HuH-7.5 (cell line): ENCODE measurements around the gene GNL3.
"Not testable (repeated sequence)": the region's sequence is repeated elsewhere in the genome, so short reads cannot be mapped to it uniquely, and the experiment has no call there.

Source experiments
- DNase-seq: peaks from one replicate; pipeline ENCODE4 v3.0.0; 2011; ENCODE audit warnings: low spot score

The GNL3 gene

DNA sequence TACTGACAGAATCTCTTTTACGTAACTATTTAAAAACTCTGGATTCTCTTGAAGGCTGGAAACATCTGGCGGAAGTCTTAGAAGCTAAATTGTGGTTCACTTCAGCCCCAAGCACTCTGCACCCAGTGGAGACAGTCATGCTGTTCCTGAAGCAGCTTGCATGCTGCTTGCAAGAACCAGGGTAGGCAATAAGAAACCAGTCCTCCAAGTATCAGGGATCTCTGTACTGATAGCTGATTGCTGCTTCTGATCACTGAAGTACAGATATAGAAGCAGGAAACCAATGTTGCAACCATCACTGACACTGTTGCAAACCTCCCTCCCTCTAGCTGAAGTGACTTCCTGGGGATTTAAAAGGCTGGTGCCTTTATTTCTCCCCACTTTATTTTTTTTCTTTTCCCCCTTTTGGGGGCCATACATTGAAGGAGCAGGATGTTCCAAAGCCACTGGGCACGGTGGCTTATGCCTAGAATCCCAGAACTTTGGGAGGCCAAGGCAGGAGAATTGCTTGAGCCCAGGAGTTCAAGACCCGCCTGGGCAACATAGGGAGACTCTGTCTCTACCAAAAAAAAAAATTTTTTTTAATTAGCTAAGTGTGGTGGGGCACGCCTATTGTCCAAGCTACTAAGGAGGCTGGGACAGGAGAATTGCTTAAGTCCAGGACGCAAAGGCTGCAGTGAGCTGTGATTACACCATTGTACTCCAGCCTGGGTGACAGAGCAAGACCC is 35.3 kb downstream of the GNL3 start:
- DNase-seq, result no peak

DNA sequence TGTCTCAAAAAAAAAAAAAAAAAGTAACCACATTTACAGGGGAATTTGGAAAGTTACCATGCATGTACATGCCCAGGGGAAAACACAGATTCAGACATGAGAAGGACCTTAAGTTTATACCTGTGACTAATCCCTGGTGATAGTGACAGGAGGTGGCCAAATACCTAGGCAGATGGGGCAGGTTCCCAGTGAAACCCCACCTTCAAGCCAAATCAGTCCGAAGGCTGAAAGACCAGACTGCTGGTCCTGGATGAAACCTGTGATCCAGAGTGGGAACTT is 35.8 kb downstream of the GNL3 start:
- DNase-seq, result no peak

DNA sequence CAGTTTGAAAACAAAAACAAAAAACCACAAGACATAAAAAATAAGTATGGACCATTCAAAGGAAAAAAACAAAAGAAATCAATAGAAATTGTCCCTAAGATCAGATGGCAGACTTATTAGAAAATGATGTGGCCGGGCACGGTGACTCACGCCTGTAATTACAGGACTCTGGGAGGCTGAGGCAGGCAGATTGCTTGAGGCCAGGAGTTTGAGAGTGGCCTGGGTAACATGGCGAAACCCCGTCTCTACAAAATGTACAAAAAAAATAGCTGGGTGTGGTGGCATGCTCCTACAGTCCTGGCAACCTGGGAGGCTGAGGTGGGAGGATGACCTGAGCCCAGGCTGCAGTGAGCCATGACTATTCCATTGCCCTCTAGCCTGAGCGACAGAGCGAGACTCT is 36.7 kb downstream of the GNL3 start:
- DNase-seq, result no peak

DNA sequence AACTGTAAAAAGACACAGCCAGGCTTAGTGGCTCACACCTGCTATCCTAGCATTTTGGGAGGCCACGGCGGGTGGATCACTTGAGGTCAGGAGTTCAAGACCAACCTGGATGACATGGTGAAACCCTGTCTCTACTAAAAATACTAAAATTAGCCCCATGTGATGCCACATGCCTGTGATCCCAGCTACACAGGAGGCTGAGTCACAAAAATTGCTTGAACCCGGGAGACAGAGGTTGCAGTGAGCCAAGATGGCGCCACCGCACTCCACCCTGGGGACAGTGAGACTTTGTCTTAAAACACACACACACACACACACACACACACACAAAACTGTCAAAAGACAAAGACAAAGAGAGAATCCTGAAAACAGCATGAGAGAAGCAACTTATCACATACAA is 38.1 kb downstream of the GNL3 start:
- no peak for DNase-seq

DNA sequence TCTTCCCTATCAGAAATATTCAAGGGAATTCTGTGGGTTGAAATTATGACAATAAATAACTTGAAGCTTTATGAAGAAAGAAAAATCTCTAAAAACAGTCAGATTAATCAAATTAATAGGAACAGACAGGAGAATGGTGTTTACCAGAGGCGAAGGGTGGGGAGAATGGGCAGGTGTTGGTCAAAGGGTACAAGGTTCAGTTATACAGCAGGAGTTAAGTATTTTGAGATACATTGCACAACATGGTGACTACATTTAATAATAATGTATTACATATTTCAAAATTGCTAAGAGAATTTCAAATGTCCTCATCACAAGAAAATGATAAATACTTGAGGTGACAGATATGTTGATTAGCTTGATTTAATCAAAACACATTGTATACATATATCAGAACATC is 38.7 kb downstream of the GNL3 start:
- no peak for DNase-seq

DNA sequence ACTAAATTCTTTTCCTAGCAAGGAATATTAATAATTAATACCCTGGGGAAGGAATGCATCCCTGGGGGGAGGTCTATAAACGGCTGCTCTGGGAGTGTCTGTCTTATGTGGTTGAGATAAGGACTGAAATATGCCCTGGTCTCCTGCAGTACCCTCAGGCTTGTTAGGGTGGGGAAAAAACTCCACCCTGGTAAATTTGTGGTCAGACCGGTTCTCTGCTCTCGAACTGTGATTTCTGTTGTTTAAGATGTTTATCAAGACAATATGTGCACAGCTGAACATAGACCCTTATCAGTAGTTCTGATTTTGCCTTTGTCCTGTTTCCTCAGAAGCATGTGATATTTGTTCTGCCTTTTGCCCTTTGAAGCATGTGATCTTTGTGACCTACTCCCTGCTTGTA is 42.9 kb downstream of the GNL3 start:
- DNase-seq, result not testable (repeated sequence)

DNA sequence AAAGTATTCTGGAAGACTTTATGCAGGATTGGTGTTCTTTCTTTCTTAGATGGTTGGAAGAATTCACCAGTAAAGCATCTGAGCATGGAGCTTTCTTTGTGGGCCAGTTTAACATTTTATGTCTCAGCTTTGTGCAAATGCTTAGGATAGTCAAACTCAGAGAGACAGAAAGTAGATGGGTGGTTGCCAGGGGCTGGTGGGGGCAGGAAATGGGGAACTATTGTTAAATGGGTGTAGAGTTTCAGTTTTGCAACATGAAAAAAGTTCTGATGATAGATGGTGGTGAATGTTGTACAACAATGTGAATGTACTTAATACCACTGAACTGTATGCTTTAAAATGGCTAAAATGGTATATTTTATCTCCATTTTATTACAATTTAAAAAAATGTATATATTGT is 44.8 kb downstream of the GNL3 start:
- DNase-seq, result no peak

DNA sequence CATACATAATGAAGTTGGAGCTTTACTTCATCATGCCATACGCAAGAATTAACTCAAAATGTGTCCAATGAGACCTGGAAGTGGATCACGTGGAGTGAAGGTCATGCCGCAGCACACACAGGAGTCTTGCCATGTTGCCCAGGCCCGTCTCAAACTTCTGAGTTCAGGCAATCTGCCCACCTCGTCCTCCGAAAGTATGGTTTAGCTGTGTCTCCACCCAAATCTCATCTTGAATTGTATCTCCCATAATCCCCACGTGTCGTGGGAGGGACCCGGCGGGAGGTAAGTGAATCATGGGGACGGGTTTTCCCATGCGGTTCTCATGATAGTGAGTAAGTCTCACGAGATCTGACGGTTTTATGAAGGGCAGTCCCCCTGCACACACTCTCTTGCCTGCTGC is 45.8 kb downstream of the GNL3 start:
- DNase-seq, result no peak

DNA sequence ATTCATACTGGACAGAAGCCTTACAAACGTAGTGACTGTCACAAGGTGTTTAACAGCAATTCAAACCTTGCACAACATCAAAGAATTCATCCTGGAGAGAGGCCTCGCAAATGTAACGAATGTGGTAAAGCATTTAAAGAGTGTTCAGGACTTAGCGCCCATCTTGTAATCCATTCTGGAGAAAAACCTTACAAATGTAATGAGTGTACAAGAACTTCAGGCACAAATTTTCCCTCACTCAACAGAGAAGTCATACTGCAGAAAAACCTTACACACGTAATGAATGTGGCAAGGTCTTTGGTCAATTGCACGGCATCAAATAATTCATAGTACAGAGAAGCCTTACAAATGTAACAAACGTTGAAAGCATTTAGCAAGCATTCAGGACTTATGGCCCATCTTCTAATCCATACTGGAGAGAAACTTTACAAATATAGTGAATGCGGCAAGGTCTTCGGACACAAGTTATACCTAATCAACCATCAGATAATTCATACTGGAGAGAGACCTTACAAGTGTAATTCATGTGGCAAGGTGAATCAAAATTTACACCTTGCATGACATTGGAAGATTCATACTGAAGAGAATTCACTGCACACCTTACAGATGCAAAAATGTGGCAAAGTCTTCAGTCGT is 47.5 kb downstream of the GNL3 start:
- no peak for DNase-seq

DNA sequence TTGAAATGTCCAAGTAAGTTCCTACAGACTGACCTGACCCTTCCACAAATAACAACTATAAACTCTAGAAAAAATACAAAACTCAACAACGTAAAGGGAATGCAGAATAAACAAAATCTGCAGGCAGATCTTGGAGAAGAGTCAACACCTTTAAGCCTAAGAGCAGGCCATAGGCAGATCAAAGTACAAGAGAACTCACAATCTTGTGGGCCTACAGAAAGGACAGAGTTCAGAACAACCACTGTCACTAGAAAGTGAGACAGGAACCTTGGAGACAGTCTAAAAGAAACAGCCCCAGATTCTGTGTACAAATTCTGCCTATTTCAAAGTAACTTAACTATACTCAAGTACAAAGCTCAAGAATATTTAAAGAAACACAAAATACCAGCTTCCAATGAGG is 53.9 kb downstream of the GNL3 start:
- no peak for DNase-seq

DNA sequence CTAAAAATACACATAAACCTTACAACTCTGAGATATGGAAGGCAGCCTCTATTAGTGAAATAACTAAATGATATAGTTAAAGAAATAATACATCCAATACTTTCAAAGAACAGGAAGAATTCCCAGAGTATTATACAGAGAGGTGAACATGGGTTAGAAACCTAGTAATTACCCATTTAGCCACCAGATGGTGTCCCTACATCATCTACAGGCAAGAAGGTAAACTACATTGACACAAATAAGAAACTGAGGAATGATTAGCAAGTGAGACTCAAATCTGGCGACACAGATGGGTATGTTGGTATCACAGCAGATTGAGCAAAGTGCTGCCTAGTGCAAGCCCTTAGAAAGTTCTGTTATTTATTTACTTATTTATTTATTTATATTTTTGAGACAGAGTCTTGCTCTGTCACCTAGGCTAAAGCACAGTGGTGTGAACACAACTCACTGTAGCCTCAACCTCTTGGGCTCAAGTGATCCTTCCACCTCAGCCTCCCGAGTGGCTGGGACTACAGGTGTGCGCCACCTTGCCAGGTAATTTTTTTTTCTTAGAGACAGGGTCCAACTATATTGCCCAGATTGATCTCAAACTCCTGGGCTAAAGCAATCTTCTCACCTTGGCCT is 56.7 kb downstream of the GNL3 start:
- DNase-seq, result peak; percentile 14

DNA sequence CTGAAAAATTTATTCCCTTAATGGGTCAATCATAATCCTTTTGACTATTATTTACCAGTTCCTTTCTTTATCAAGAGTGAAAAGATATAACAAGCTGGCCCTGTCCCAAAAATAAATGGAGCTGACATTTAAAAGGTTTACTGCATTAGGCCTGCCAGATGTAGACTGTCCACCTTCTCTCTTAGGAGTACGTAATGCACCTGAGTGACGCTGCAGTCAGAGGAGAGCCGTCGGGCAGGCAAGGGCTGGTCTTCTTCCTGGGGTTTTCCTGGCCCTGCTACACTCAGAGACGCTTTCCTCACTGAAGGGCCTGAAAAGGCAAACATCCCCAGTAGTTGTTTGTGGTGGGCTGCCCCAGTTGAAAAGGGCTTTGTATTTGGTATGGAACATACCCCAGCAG is 57.3 kb downstream of the GNL3 start:
- no peak for DNase-seq

DNA sequence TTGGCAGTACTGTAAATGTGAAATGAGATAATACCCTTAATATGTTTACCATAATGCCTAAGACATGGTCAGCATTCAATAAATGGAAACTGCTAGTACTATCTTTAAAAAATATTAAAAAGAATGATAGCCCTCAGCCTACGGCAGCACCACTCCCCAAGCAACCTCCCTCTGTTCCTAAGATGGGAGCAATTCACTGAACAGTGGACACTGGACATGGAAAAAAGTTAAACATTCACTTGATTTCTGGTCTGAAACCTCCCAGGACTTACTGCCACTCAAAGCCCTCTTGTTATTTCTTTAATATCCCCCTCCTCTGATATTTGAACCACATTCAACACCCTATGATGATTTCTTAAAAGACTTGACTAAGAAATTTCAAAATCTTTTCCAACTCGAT is 57.9 kb downstream of the GNL3 start:
- no peak for DNase-seq
